ENCODE results near the gene RASGEF1B. TPM values are rescaled to one million over a fixed set of nuclear protein-coding genes. Genes with fewer than 3 reads are reported as not detected.
A peak's percentile ranks its signal among the peaks of the same experiment; 100 is the strongest.

Gene RASGEF1B
- total RNA-seq (10 to 100 TPM; 30.9 to 62.0 TPM), polyA plus RNA-seq (10 to 100 TPM; 16.0 to 23.3 TPM)
- long read RNA-seq, donor 1, partial matches to known transcripts, result 0 of 1 reads
- long read RNA-seq, donor 1, other reads (novel, unspliced or antisense), result 0 of 1 reads
- long read RNA-seq, donor 2, partial matches to known transcripts, result 0 of 1 reads
- long read RNA-seq, donor 2, other reads (novel, unspliced or antisense), result 0 of 1 reads
- long read RNA-seq, donor 3, result 0 reads
- long read RNA-seq, donor 4, result 0 reads
- long read RNA-seq, donor 5, partial matches to known transcripts, result 0 of 1 reads
- long read RNA-seq, donor 5, other reads (novel, unspliced or antisense), result 0 of 1 reads

DNA sequence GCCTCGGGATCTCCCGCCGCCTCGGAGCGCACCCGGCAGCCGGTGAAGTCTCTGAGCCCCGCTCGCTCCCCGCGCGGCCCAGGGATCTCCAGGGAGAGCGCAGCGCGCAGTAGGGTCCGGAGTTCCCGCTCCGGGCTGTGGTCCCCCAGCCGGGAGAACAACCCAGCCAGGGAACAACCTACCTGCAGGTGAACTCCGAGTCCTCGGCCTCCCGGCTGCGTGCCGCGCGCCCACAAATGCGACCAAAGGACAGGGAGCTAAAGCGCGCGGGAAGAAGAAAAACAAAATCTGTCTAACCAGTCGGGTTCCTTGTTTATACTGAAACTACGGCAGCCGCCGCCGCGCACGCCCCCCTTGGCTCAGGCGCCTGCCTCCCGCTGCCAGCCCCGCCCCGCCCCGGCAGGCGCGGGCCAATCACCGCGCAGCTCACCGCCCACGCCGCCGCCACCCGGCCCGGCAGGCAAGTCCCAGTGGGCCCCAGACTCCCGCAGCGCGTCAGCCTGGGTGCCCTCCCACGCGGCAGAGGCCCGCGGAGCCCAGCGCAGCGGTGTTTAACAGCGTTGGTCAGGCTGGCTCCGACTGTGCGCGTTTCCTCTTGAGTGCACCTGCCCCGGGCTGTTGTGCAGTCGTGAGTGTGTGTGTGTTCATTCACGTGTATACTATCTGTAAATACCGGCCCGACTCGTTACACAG is at the start of gene RASGEF1B:
RASGEF1B (minus strand) TSS at position 320 of the 693 bp plus-strand sequence. CDS start 12,399 bp downstream, outside the sequence.
- 0 to 1% methylated on average over 69 to 71 of the region's 71 CpGs for WGBS, 2 donors
- Histone ChIP-seq H3K27me3 (ENCODE audit: control insufficient read depth in 3 of 3, insufficient read depth in 3 of 3, low read length in 2 of 3) (no peaks in the 10 kb centered on the region), H3K4me3 (peak within 1 kb of the TSS; percentile 78), H3K9me3 (ENCODE audit: control insufficient read depth in 4 of 4, insufficient read depth in 3 of 4, low read length in 3 of 4) (no peaks in the 10 kb centered on the region), H3K4me1 (ENCODE audit: control insufficient read depth in 5 of 5, insufficient read depth in 5 of 5, low read length in 5 of 5) (peaks cover 0 to 24% (median 6%) of the 10 kb centered on the region in 5 donors), H3K9ac (ENCODE audit: insufficient read depth in 1 of 2, low read length in 2 of 2) (peak within 1 kb of the TSS; percentile 74 to 90), H3K27ac (ENCODE audit: low read depth in 1 of 2, low read length in 1 of 2) (peak within 1 kb of the TSS; percentile 84 to 98), H3K36me3 (ENCODE audit: control insufficient read depth in 4 of 4, insufficient read depth in 4 of 4, low read length in 4 of 4) (no peaks in the 10 kb centered on the region)
- TF ChIP-seq CTCF (IDR thresholded peaks at IDR 0.05; ENCODE audit: control extremely low read depth, extremely low read depth), result no peak
- ATAC-seq (ENCODE audit: insufficient read depth, low FRiP score), result peak; percentile 97
- DNase-seq, result peak; percentile 89 to 93 (median 91)

DNA sequence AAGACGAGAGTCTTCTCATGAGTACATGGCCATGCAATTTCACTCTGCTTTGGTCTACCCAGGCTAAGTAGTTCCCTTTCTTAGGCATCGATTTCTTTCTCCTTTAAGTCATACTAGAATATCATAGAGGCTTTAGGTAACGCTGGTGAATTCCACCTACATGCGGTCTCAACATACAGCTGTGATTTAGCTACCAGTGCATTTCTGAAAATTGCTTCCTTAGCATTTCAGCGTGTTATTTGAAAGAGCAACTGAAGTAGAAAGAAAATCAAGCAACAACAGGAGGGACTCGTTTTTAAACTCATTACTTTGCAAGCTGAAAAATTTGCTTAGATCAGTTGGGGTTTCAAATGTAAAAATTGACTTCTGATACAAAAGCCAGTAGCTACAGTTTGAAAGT is 48.1 kb upstream of the RASGEF1B start:
- Histone ChIP-seq H3K9ac (ENCODE audit: insufficient read depth in 1 of 2, low read length in 2 of 2) (no peak overlapping the region), H3K27me3 (ENCODE audit: control insufficient read depth in 3 of 3, insufficient read depth in 3 of 3, low read length in 2 of 3) (no peaks in the 10 kb centered on the region), H3K4me3 (no peak overlapping the region), H3K36me3 (ENCODE audit: control insufficient read depth in 4 of 4, insufficient read depth in 4 of 4, low read length in 4 of 4) (no peaks in the 10 kb centered on the region), H3K27ac (ENCODE audit: low read depth in 1 of 2, low read length in 1 of 2) (no peak overlapping the region), H3K4me1 (ENCODE audit: control insufficient read depth in 5 of 5, insufficient read depth in 5 of 5, low read length in 5 of 5) (peaks cover 0 to 17% (median 0%) of the 10 kb centered on the region in 5 donors), H3K9me3 (ENCODE audit: control insufficient read depth in 4 of 4, insufficient read depth in 3 of 4, low read length in 3 of 4) (no peaks in the 10 kb centered on the region)
- TF ChIP-seq CTCF (IDR thresholded peaks at IDR 0.05; ENCODE audit: control extremely low read depth, extremely low read depth), result no peak
- DNase-seq (no peak), ATAC-seq (ENCODE audit: insufficient read depth, low FRiP score) (no peak)
- WGBS, 2 donors, result 78 to 81% methylated on average over 6 of the region's 6 CpGs

GRCh38 chr4:81519427-81519773 is 47.7 kb upstream of the RASGEF1B start:
- no peaks in the 10 kb centered on the region for H3K27me3 ChIP-seq (ENCODE audit: control insufficient read depth in 3 of 3, insufficient read depth in 3 of 3, low read length in 2 of 3)
- WGBS, 2 donors, result 96 to 98% methylated on average over 3 of the region's 3 CpGs
- DNase-seq, result no peak
- ATAC-seq (ENCODE audit: insufficient read depth, low FRiP score), result no peak
- no peak overlapping the region for H3K27ac ChIP-seq (ENCODE audit: low read depth in 1 of 2, low read length in 1 of 2)
- H3K9me3 ChIP-seq (ENCODE audit: control insufficient read depth in 4 of 4, insufficient read depth in 3 of 4, low read length in 3 of 4), result no peaks in the 10 kb centered on the region
- no peak for TF ChIP-seq CTCF (IDR thresholded peaks at IDR 0.05; ENCODE audit: control extremely low read depth, extremely low read depth)
- no peaks in the 10 kb centered on the region for H3K36me3 ChIP-seq (ENCODE audit: control insufficient read depth in 4 of 4, insufficient read depth in 4 of 4, low read length in 4 of 4)
- H3K4me3 ChIP-seq, result no peak overlapping the region
- H3K4me1 ChIP-seq (ENCODE audit: control insufficient read depth in 5 of 5, insufficient read depth in 5 of 5, low read length in 5 of 5), result peaks cover 0 to 17% (median 0%) of the 10 kb centered on the region in 5 donors
- no peak overlapping the region for H3K9ac ChIP-seq (ENCODE audit: insufficient read depth in 1 of 2, low read length in 2 of 2)

All from lung (tissue), 16 donors.